PFSK-1 (cell line): ENCODE data around the gene SLC25A48.
A peak's percentile ranks its signal among the peaks of the same experiment; 100 is the strongest.

Experiments used
- FOXP2 ChIP-seq: optimal IDR thresholded peaks from 2 replicates; pipeline ENCODE3; 2011; ENCODE audit warnings: borderline replicate concordance, control low read depth, inconsistent platforms; ENCODE audit not compliant: insufficient read depth; ENCODE audit errors: extremely low read length, extremely low read depth
- POLR2AphosphoS5 ChIP-seq: IDR thresholded peaks from 2 replicates; pipeline ENCODE4 v1.6.1; 2012; ENCODE audit warnings: low read depth, mild to moderate bottlenecking, control low read depth, low read length, moderate library complexity
- REST ChIP-seq, 2 experiments: IDR thresholded peaks; 2 replicates each; pipeline versions ENCODE4 v1.6.1 to v1.8.0; 2011 to 2012; ENCODE audit warnings: low read depth in 2 of 2, low read length in 2 of 2, control low read depth in 1 of 2, inconsistent platforms in 1 of 2, mild to moderate bottlenecking in 1 of 2, moderate library complexity in 1 of 2; ENCODE audit not compliant: insufficient read depth in 1 of 2
- SIN3A ChIP-seq: IDR thresholded peaks from 2 replicates; pipeline ENCODE4 v1.6.1; 2012; ENCODE audit warnings: mild to moderate bottlenecking, low read length, moderate library complexity, borderline replicate concordance; ENCODE audit not compliant: insufficient read depth
- TAF1 ChIP-seq: IDR thresholded peaks from 2 replicates; pipeline ENCODE4 v1.6.1; 2012; ENCODE audit warnings: low read length, control low read depth, borderline replicate concordance; ENCODE audit not compliant: insufficient read depth

SLC25A48 gene

DNA sequence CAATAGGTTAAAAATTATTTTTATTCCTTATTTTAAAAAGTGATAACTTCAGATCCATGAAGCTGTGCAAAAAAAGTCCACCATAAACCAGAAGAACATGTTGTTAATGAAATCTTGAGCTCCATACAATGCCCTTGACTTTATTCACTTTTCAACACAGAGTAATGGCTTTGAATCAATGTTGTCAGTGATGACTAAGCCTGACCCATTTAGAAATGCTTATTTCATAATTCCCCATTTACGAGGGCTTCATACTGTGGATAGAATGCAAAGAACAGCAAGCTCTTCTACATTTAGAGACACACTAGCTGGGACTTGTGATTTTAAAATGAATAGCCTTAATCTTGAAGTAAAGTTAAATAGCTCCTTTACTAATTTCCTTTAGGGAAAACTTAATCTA, 86.9 kb downstream of the SLC25A48 start:
- no peak for TF ChIP-seq SIN3A
- TF ChIP-seq POLR2AphosphoS5: no peak
- TF ChIP-seq TAF1: no peak
- no peak for TF ChIP-seq REST (IDR thresholded peaks at IDR 0.05; ENCODE audit: insufficient read depth in 1 of 2, low read depth in 2 of 2, low read length in 2 of 2)
- no peak for TF ChIP-seq FOXP2

DNA sequence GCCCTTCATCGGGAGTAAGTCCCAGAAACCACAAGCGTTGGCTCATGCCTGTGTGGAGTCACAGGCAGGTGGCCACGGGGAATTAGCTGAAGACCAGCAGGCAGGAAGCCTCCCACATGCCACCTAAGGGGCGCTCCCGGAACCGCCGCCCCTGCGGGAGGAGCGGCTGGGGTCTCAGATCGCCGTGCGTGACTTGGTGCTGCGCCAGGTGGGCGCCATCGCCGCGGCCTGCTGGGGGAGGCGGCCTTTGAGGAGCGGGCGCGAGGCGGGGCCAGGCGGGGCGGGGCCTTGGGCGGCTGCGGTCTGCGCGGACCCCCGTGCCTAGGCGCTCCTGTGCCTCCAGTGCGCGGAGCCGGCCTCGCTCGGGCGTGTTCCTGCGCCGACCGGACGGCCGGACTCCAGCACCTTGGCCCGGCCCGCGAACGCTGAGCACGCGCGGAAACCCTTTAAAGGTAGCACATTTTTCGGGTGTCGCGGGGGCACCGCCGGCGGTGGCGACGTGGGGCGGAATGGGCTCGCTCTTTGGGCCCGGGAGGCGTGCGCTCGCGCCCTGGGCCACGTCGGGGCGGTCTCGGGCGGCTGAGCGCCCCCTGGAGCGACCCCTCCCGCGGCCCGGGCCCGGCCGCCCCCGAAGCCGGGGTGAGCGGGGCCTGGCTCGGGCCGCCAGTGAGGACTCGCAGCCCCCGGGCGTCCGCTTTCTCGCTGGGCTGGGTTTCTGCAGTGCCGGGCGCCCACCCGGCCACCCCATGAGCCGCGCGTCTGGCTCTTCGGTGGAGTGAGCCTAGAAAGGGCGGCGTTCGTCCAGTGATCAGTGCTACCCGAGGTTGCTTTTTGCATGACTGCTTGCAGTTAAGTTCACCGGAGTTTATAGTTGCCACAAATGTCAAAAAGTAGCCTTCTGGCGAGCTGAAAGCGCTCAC, 95.8 kb downstream of the SLC25A48 start:
- TF ChIP-seq TAF1: no peak
- no peak for TF ChIP-seq REST (IDR thresholded peaks at IDR 0.05; ENCODE audit: insufficient read depth in 1 of 2, low read depth in 2 of 2, low read length in 2 of 2)
- TF ChIP-seq FOXP2: no peak

- TF ChIP-seq TAF1 (no peak), POLR2AphosphoS5 (no peak), FOXP2 (no peak), REST (IDR thresholded peaks at IDR 0.05; ENCODE audit: insufficient read depth in 1 of 2, low read depth in 2 of 2, low read length in 2 of 2) (no peak), SIN3A (no peak)
These were observed 96.5 kb downstream of the SLC25A48 start for GRCh38 chr5:135930949-135931295.

DNA sequence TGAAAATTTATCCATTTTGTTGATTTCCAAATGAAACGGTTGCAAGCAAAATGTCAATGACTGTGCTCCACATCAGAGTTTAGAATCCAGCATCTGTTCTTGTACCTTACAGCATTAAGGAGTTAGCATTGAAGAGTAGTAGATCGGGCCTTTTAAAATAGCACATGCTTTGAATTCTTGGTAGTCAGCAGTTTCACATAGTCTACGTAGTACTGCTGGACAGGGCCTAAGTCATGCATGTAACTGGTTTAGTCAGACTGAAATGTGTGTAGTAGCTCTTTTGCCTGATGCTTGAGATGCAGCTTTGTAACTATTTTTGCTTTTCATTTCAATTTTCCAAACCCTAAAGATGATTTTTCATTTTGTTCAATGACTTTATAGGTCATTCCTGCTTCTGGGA, 100.5 kb downstream of the SLC25A48 start:
- TF ChIP-seq POLR2AphosphoS5: no peak
- TF ChIP-seq FOXP2: no peak
- no peak for TF ChIP-seq SIN3A
- no peak for TF ChIP-seq TAF1
- peak in 1 of 2 experiments; percentile 76; a peak in 2 of 4 replicates for TF ChIP-seq REST (IDR thresholded peaks at IDR 0.05; ENCODE audit: insufficient read depth in 1 of 2, low read depth in 2 of 2, low read length in 2 of 2)
